Heart right ventricle (tissue), 16 donors: Measurements from ENCODE around the gene TEX264. TPM values are rescaled to one million over a fixed set of nuclear protein-coding genes. Genes with fewer than 3 reads are reported as not detected.

Source experiments
- ATAC-seq, 8 donors: fragments of 200-7000 bp; cut with Tn5 transposase; one replicate each; pipeline ENCODE4 v1.9.1; 2020; ENCODE audit warnings: mild to moderate bottlenecking in 8 of 8, moderate library complexity in 8 of 8, moderate number of reproducible peaks in 1 of 8
- DNase-seq, 2 donors: peaks; one replicate each; pipeline ENCODE4 v3.0.0-alpha.2; 2020
- H3K27ac ChIP-seq, 10 donors: fragments of 200-600 bp; sonication (generic) in 2 of 10; one replicate each; pipeline versions ENCODE4 v1.5.0 to v1.8.0; 2020 to 2022; ENCODE audit warnings: mild to moderate bottlenecking in 3 of 10
- H3K27me3 ChIP-seq, 7 donors: fragments of 200-600 bp; one replicate each; pipeline ENCODE4 v1.8.0; 2021 to 2022; ENCODE audit warnings: mild to moderate bottlenecking in 2 of 7
- H3K36me3 ChIP-seq, 9 donors: fragments of 200-600 bp; sonication (generic) in 1 of 9; one replicate each; pipeline versions ENCODE4 v1.5.0 to v1.8.0; 2020 to 2022; ENCODE audit warnings: mild to moderate bottlenecking in 2 of 9
- H3K4me1 ChIP-seq, 9 donors: fragments of 200-600 bp; sonication (generic) in 1 of 9; one replicate each; pipeline versions ENCODE4 v1.5.0 to v1.8.0; 2020 to 2022; ENCODE audit warnings: mild to moderate bottlenecking in 4 of 9
- H3K4me3 ChIP-seq, 10 donors: fragments of 200-600 bp; sonication (generic) in 2 of 10; one replicate each; pipeline versions ENCODE4 v1.5.0 to v1.8.0; 2020 to 2022; ENCODE audit warnings: mild to moderate bottlenecking in 7 of 10, moderate library complexity in 2 of 10
- H3K9me3 ChIP-seq, 11 donors: fragments of 200-600 bp in 10 of 11; sonication (generic) in 2 of 11; one replicate each; pipeline versions ENCODE4 v1.5.0 to v1.8.0; 2013 to 2022; ENCODE audit warnings: mild to moderate bottlenecking in 2 of 11, control low read depth in 1 of 11, moderate library complexity in 1 of 11
- WGBS, 2 donors: extraction: QIAGEN DNeasy Blood & Tissue Kit; methylation state at CpG; one replicate each; pipeline ENCODE4 v1.1.7; 2013; ENCODE audit warnings: inconsistent platforms in 1 of 2; 5-methylcytosine and 5-hydroxymethylcytosine counted together
- intact Hi-C, 10 donors: fragments of 100-400 bp; cut with DNase I; formaldehyde crosslinking; loops; one replicate each; pipeline versions ENCODE4 v1.11.1 to v1.14.2; 2022
- polyA plus RNA-seq, 2 donors: library from polyadenylated mRNA; stranded (reverse); fragments of 200-250 nt; gene quantifications; one replicate each; pipeline ENCODE4 v1.2.3, GENCODE V29; 2013
- total RNA-seq, 10 donors: library from RNA; stranded (reverse); fragmentation: NEBNext Ultra II Directional in 3 of 10; extraction: Animal tissue kit (Norgen Biotek cat#: 25700) in 3 of 10; gene quantifications; one replicate each; pipeline versions ENCODE4 v1.2.1 to v1.2.4, GENCODE V29; 2021 to 2023
- TF ChIP-seq, protein P1 (sequence below), 9 donors: fragments of 200-600 bp; sonication (generic) in 2 of 9; IDR thresholded peaks; one replicate each; pipeline versions ENCODE4 v1.5.0 to v1.8.0; 2021 to 2022; ENCODE audit warnings: antibody characterized with exemption in 9 of 9, mild to moderate bottlenecking in 5 of 9, moderate library complexity in 1 of 9
- donor health status: Arrhythmogenic right ventricular cardiomyopathy.
- donor health status: ischemic (EF 13 %, LVEDD 7.1; RV severe dilation, severe dysfunction).
- donor health status: healthy with polysubstance abuse.
- donor health status: DM: no; HTN: yes; CAD: no.
- donor health status: DM: no; HTN: no; CAD: no.
- donor health status: ischemic (EF 25% LVEDD 6.9; RV normal size, moderate dysfunction).
- donor health status: ischemic (EF 25% LVEDD 5.7; RV mildly dilated, moderate dysfunction).
- donor health status: healthy.
- donor health status: DM: yes; HTN: yes; CAD: no.
- donor health status: Ischemic cardiomyopathy.
- donor health status: ischemic (EF 35%, LVEDD 5.7; RV mildly dilated, moderate dysfunction).
- donor health status: nonischemic (EF 11% LVEDD 7.7; RV severe dilation, severe dysfunction).
- donor health status: DM: yes; HTN: yes; CAD: no.
- donor health status: PGD.
- donor health status: ischemic (EF 29% LVEDD 5.4; RV normal size, mild dysfunction).
- donor health status: nonischemic (EF 23%, LVEDD 6.1; RV moderate dilation, normal function).

The TEX264 gene
- total and polyA plus RNA-seq, 12 donors: 28.4 to 87.0 (median 35.9) TPM

DNA sequence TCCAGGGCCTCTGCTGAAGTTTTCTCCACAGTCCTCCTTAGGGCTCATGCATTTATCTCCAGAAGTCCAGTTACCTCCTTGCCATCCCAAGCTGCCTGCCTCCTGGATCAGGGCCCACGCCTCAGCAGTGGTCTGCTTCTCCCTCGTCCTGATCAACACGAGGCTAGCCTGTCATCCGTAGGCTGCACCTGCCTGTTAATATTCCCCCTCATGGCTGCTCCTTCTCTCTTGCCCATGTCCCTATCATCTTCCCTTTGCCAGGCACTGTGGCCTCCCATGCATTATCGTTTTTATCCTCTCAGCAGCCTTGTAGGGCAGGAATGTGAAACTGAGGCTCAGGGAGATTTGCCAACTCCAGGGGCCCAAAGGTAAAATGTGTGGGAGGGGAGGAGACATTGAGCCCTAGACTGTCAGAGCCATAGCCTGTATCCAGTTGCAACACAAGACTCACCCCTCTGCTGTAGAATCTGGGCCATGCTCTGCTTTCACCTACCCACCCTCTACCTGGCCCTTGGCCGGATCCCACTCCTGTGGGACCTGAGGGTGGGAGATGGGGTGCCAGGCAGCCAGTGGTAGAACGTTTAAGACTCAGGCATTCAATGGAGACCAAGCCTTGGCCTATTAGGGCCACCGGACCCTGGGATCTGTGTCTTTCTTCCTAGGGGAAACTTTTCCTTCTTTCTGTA is 40.4 kb downstream of the TEX264 start:
- WGBS, 2 donors: 76 to 84% methylated on average over 8 of the region's 8 CpGs
- Histone ChIP-seq H3K27ac (no peak overlapping the region), H3K4me3 (no peak overlapping the region), H3K36me3 (no peaks in the 10 kb centered on the region), H3K27me3 (peaks cover 0 to 3% (median 0%) of the 10 kb centered on the region in 7 donors), H3K9me3 (no peaks in the 10 kb centered on the region), H3K4me1 (peaks cover 0 to 9% (median 5%) of the 10 kb centered on the region in 9 donors)
- ATAC-seq (no peak), DNase-seq (no peak)
- intact Hi-C loops: loop anchor here in 2 of 10 donors (10.0 kb wide), 1 partner anchor 73 kb away; no protein-coding TSS in a partner anchor
- TF ChIP-seq, protein P1, sequence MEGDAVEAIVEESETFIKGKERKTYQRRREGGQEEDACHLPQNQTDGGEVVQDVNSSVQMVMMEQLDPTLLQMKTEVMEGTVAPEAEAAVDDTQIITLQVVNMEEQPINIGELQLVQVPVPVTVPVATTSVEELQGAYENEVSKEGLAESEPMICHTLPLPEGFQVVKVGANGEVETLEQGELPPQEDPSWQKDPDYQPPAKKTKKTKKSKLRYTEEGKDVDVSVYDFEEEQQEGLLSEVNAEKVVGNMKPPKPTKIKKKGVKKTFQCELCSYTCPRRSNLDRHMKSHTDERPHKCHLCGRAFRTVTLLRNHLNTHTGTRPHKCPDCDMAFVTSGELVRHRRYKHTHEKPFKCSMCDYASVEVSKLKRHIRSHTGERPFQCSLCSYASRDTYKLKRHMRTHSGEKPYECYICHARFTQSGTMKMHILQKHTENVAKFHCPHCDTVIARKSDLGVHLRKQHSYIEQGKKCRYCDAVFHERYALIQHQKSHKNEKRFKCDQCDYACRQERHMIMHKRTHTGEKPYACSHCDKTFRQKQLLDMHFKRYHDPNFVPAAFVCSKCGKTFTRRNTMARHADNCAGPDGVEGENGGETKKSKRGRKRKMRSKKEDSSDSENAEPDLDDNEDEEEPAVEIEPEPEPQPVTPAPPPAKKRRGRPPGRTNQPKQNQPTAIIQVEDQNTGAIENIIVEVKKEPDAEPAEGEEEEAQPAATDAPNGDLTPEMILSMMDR (IDR thresholded peaks at IDR 0.05): no peak

DNA sequence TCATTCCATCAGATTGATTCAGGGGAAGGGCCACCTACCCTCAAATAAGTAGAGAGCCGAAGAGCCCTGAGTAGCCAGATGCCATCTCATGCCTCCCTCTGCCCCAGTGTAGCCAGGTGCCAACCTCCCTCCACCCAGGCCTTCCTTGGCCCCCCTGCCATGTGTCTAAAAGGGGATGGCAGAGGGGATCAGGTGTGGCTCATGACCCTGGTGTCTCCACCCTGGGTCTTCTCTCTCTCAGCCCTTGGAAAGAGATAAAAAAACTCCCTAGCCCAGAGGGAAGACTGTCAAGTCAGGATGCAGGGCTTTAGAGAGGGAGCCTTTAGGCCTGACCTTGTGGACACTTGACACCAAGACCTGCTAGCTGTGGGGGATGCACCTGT is 41.0 kb downstream of the TEX264 start:
- H3K9me3 ChIP-seq: no peaks in the 10 kb centered on the region
- 92 to 100% methylated on average over 1 of the region's 1 CpG for WGBS, 2 donors
- H3K27me3 ChIP-seq: peaks cover 0 to 3% (median 0%) of the 10 kb centered on the region in 7 donors
- no peak for ATAC-seq
- intact Hi-C loops: loop anchor here in 2 of 10 donors (10.0 kb wide), 1 partner anchor 73 kb away; no protein-coding TSS in a partner anchor
- H3K36me3 ChIP-seq: no peaks in the 10 kb centered on the region
- TF ChIP-seq, protein P1 (IDR thresholded peaks at IDR 0.05): no peak
- H3K27ac ChIP-seq: no peak overlapping the region
- DNase-seq: no peak
- H3K4me1 ChIP-seq: peaks cover 0 to 6% (median 4%) of the 10 kb centered on the region in 9 donors
- no peak overlapping the region for H3K4me3 ChIP-seq

DNA sequence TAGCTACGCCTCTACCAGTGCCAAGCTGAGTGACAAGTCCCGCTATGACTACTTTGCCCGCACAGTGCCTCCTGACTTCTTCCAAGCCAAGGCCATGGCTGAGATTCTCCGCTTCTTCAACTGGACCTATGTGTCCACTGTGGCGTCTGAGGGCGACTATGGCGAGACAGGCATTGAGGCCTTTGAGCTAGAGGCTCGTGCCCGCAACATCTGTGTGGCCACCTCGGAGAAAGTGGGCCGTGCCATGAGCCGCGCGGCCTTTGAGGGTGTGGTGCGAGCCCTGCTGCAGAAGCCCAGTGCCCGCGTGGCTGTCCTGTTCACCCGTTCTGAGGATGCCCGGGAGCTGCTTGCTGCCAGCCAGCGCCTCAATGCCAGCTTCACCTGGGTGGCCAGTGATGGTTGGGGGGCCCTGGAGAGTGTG is 41.5 kb downstream of the TEX264 start:
- H3K27me3 ChIP-seq: peaks cover 0 to 3% (median 0%) of the 10 kb centered on the region in 7 donors
- H3K9me3 ChIP-seq: no peaks in the 10 kb centered on the region
- 96 to 98% methylated on average over 20 of the region's 20 CpGs for WGBS, 2 donors
- H3K36me3 ChIP-seq: no peaks in the 10 kb centered on the region
- DNase-seq (no peak), ATAC-seq (no peak)
- peaks cover 0 to 1% (median 0%) of the 10 kb centered on the region in 9 donors for H3K4me1 ChIP-seq
- H3K4me3 ChIP-seq: no peak overlapping the region
- intact Hi-C loops: loop anchor here in 2 of 10 donors (10.0 kb wide), 1 partner anchor 72 kb away; no protein-coding TSS in a partner anchor
- H3K27ac ChIP-seq: no peak overlapping the region
- TF ChIP-seq, protein P1 (IDR thresholded peaks at IDR 0.05): no peak

DNA sequence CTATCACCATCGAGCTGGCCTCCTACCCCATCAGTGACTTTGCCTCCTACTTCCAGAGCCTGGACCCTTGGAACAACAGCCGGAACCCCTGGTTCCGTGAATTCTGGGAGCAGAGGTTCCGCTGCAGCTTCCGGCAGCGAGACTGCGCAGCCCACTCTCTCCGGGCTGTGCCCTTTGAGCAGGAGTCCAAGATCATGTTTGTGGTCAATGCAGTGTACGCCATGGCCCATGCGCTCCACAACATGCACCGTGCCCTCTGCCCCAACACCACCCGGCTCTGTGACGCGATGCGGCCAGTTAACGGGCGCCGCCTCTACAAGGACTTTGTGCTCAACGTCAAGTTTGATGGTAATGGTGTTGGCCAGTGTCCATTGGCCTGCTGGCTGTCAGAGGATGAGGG is 41.9 kb downstream of the TEX264 start:
- intact Hi-C loops: loop anchor here in 2 of 10 donors (10.0 kb wide), 1 partner anchor 72 kb away; no protein-coding TSS in a partner anchor
- Histone ChIP-seq H3K27ac (no peak overlapping the region), H3K4me3 (no peak overlapping the region), H3K4me1 (no peaks in the 10 kb centered on the region), H3K9me3 (no peaks in the 10 kb centered on the region), H3K27me3 (peaks cover 0 to 3% (median 0%) of the 10 kb centered on the region in 7 donors), H3K36me3 (no peaks in the 10 kb centered on the region)
- ATAC-seq (no peak), DNase-seq (no peak)
- WGBS, 2 donors: 95 to 96% methylated on average over 19 of the region's 19 CpGs
- TF ChIP-seq, protein P1 (IDR thresholded peaks at IDR 0.05): no peak
